GM18870 (cell line): ENCODE data around the gene FLII.
"Not testable (repeated sequence)": the region's sequence is repeated elsewhere in the genome, so short reads cannot be mapped to it uniquely, and the experiment has no call there.

Source experiments
- ATAC-seq: cut with Tn5 transposase; IDR thresholded peaks from one replicate; pipeline ENCODE4 v1.9.1; 2021; ENCODE audit warnings: moderate library complexity; ENCODE audit not compliant: unreplicated experiment

The FLII gene

DNA sequence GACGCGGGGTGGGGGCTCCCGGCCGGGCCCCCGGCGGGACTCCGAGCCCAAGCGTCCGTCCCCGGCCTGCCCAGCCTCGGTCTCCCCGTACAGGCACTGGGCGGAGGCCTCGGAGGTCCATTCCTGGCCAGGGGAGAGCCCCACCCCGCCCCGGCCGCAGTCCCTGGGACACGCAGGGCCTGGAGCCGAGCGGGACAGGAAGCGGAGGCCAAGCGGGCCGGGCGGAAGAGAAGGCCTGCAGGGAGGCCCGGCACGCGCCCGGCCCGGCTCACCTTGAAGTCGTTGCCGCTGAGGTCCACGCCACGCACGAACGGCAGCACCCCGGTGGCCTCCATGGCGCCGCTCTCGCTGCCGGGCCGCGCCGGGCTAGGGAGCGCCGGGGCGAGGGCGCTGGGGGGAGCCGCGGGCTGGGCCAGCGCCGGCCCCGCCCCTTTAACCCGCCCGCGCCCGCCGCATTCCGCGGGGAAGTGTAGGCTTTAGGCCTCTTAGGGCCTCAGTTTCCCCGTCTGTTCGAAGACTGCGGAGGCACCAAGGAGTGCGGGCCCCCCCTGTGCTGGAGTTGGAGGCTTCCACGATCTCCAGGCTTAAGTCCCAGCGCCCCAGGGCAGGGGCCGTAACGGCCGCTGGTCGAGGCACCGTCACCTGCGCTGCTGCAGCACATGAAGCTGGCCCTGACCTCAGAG, at the start of gene FLII:
Gene FLII, minus strand, starts transcription at position 383 of the 683 bp plus-strand sequence. Its CDS starts 48 bp downstream, at position 335.
- no peak for ATAC-seq

DNA sequence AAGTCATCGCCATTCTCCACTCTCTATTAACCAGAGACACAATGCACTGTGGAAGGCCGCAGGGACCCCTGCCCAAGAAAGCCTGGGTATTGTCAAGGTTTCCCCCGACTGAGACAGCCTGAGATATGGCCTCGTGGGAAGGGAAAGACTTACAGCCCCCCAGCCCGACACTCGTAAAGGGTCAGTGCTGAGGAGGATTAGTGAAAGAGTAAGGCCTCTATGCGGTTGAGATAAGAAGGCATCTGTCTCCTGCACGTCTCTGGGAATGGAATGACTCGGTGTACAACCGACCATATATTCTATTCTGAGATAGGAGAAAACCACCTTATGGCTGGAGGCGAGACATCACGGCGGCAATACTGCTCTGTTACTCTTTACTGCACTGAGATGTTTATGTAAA, 44.7 kb upstream of the FLII start:
- not testable (repeated sequence) for ATAC-seq

DNA sequence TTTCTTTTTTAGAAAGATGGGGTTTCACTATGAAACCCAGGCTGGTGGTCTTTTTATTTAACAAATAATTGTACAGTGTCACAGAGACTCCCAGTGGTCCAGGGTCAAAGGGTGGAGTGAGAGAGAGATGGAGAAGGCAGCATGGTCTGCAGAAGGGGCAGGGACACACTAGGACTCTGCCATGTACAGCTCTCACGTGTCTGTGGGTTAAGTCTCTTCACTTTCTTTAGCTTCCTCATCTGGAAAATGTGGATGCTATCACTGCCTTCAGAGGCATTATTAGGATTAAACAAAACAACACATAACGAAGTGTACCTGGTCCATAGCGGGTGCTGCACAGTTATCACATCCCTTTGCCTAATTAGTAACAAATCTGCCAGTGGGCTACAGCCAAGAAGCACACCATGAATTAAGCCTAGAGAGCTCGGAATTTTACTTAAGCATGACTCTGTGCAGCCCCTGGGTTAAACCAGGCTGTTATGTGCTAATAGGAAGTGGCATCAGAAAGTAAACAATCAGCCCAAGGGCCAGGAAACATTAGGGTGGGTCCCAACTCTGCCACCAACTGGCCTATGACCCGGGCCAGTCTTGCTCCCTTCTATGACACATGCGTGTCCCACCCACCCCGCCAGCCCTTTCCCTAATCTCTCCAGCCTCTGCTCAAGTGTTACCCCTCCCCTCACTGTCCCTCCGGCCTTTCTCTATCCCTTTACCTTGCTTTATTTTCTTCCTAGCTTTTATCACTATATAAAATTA, 42.4 kb upstream of the FLII start:
- no peak for ATAC-seq

DNA sequence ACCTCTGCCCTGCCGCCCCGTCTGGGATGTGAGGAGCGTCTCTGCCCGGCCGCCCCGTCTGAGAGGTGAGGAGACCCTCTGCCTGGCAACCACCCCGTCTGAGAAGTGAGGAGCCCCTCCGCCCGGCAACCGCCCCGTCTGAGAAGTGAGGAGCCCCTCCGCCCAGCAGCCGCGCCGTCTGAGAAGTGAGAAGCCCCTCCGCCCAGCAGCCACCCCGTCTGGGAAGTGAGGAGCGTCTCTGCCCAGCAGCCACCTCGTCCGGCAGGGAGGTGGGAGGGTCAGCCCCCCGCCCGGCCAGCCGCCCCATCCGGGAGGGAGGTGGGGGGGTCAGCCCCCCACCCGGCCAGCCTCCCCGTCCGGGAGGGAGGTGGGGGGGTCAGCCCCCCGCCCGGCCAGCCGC, 39.5 kb upstream of the FLII start:
- ATAC-seq: not testable (repeated sequence)

DNA sequence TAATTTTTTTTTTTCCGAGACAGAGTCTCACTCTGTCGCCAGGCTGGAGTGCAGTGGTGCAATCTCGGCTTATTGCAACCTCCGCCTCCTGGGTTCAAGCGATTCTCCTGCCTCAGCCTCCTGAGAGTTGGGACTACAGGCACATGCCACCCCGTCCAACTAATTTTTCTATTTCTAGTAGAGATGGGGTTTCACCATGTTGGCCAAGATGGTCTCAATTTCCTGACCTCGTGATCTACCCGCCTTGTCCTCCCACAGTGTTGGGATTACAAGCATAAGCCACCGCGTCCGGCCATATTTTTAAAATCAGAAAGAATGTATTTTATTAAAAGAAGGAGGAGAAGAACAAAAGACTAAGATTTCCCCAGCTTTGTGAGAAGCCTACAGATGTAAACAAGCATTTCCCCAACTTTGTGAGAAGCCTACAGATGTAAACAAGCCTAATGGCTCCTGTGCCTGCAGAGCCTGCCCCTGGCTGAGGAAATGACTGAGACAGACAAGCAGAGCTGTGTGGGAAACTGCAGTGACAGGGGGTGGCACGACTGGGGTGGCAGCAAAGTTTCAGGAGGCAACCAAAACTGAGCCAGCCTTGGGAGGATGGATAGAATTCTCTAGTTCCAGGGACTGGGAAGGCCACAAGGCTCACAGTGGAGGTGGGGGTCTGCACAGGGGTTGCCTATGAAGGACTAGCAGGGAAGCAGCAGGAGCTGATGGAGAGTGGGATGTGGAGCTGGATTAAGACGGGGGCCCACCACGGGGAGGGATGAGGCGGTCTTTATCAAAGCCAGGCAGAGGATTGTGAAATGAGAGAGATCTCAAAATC, 33.4 kb upstream of the FLII start:
- ATAC-seq: no peak

DNA sequence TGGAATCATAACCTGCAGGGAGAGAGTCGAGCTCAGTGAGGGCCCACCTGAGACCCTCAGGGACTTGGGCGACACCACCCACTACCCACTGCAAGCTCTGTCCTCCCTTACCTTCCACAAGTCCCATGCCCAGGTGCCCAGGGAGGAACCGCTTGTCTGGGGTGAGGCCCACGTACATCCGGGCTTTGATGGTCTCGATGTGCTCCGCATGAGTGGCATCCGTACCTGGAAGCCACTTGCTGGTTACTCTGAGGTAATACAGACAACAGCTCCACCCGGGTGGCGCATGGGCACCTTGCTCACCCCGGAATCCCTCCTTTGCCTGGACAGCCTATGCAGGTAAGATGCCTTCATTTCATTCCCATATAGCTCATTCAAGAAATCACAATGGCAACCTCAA, 26.8 kb upstream of the FLII start:
- no peak for ATAC-seq

DNA sequence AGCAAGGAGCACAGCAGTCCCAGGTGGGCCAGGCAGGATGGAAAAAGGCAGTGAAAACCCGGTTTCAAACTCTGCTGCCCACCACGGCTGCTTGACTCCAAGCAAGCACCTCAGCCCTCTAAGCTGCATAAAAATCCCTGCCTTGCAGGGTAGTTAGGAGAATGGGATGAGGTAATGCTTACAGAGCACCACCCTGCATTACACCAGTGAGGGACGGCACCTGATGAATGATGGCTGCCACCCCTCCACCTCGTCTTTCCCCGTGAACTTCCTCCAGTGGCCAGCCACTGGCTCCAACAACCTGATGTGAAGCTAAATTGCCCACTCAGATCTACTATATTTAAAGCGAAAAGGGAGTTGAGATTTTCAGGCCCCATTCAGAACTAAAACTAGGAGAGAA, 23.2 kb upstream of the FLII start:
- ATAC-seq: no peak

DNA sequence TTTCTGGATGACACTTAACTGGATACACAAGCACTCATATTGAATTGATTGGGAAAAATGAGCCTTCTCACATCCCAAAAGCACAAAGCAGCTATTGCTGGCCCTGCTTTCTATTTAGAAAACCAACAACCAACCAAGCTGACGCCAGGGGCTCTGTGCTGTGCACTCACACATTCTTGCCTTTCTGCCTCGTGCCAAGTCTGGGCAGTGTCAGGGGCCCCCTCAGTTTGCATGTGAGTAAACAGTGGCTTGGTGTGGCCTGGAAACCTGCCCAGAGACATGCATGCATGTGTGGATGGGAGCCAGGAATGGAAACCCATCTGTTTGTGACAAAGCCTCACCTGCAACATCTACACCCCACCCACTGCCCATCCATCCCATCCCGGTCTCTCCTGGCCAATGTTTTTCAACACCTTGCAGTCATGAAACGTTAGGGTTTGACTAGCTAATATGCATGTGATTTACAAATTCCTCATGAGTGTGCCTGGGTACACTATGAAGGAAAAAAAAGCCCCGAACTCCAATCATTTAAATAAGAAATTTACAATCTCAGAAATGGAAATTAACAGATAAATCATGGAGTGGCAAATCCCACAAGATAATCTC, 22.3 kb upstream of the FLII start:
- ATAC-seq: no peak

DNA sequence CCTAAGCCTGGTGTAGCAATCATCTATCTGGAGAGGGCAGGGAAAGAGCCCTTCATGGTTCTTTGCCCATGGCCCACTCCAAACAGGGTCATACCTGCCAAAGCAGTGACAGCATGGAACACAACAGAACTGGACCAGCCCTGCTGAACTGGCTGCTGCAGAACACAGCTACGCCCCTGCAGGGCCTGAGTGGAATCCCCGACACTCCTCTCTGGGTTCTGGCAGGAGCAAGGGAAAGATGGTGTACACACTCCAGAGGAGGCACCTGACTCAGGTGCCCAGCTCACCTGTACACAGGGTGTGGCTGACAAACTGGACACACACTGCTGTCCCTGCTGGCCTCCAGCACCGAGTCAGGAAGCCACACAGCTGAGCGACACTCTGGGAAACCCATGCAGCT, 21.7 kb upstream of the FLII start:
- ATAC-seq: no peak

DNA sequence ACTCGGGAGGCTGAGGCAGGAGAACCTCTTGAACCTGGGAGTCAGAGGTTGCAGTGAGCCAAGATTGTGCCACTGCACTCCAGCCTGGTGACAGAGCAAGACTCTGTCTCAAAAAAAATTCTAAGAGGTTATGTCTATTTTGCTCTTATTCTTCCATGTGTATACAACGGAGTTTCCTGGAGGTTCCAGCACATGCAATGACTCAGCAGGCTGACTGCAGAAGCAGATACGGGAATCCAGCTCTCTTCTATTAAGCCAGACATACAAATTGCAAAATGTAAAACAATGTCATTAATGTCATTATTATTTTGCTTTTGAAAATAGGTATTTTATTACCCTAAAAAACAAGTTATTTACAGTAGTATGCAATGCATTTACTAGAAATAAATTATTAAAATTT, 20.3 kb upstream of the FLII start:
- ATAC-seq: no peak

DNA sequence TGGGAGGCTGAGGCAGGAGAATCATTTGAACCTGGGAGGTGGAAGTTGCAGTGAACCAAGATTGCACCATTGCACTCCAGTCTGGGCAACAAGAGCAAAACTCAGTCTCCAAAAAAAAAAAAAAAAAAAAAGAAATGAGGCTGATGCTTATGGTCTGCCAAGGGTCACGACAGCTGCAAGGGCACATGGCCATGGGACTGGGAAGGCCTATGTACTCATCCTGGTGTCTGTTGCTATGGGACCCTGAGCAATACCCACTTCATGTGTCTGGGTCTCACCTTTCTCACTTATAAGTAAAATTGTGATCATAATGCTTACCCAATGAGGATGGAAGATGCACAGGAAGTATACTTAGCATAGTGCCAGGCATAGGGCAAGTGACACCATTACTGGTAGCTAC, 18.5 kb upstream of the FLII start:
- ATAC-seq: no peak

DNA sequence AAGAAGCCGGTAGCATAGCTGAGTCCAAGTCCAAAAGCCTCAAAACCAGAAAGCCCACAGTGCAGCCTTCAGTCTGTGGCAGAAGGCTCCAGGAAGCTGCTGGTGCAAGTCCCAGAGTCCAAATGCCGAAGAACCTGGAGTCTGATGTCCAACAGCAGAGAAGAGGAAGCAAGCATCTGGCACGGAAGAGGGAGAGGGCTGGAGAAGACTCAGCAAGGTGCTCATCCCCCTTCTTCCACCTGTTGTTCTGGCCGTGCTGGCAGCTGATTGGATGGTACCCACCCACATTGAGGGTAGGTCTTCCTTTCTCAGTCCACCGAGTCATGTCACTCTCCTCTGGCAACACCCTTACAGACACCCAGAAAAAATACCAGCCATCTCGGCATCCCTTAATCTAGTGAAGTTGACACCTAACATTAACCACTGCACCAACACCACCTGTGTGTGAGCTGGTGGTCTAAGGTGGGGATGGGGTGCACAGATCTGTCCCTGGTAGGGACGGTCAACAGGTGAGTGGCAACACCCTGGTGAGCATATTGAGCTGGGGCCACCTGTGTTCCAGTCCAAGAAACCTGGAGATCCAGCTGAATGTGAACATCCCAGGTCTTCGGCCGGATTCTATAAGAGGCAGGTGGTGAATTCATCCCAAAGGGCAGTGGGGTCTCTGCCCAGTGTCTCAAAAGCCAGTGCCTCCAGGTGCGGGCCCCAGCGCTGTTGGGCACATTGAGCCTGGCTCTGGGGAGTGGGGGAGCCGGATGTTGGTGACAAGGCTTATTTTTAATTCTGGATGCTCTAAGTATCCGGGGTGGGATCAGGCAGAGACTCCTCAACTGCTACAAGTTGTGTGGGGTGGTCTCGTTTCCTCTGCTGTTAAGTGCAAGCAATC, 11.8 kb upstream of the FLII start:
- ATAC-seq: no peak

DNA sequence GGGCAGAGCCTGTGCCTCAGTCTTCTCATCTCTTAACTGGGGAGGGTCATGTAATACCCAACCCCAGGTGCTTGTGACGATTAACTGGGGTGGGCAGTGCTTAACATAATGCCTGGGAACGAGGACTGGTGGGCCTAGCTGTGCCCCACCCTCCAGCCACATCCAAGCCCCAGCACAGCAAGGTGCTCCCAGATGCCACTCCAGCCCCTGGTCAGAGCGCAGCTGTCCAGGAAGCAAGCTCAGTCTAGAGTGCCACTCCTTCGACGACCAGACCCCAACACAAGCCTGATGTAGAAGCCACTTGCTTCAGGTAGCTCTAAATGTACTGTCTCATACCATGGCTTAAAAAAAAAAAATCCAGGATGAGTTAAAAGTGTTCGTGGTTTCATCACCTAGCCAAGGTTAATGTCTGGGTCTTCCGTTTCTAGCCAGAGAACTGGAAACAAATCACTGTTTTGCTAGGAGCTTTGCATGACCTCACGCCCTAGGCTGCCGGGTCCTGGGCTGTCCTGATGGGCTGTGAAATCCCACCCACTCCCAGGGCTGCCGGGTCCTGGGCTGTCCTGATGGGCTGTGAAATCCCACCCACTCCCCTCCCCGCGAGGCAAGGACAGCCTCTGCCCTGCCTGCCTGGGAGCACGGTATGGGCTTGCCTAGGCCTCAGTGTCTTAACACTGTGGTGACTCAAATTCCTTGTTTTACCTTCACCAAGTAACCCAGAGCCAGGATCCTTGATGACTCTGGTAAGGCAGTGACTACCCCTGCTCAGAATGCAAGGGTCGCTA, 9.6 kb upstream of the FLII start:
- no peak for ATAC-seq

DNA sequence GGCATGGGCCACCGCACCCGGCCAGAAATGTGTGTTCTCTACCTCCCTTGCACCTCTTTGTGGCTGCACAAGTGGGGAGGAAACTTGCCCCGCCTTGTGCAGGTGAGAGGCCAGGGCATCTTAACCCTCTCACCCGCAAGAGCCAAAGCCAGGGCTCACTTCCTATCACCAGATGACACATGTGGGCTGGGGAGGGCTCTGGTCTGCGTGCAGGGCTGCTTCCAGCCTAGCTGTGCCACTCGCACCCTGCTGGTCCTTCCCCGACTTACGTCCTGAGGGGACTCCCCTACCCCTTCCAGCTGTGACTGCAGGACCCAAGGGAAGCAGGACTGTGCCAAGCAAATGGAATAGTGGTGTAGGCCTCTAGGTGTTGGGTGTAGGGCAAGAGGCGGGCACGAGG, 8.8 kb upstream of the FLII start:
- ATAC-seq: no peak

DNA sequence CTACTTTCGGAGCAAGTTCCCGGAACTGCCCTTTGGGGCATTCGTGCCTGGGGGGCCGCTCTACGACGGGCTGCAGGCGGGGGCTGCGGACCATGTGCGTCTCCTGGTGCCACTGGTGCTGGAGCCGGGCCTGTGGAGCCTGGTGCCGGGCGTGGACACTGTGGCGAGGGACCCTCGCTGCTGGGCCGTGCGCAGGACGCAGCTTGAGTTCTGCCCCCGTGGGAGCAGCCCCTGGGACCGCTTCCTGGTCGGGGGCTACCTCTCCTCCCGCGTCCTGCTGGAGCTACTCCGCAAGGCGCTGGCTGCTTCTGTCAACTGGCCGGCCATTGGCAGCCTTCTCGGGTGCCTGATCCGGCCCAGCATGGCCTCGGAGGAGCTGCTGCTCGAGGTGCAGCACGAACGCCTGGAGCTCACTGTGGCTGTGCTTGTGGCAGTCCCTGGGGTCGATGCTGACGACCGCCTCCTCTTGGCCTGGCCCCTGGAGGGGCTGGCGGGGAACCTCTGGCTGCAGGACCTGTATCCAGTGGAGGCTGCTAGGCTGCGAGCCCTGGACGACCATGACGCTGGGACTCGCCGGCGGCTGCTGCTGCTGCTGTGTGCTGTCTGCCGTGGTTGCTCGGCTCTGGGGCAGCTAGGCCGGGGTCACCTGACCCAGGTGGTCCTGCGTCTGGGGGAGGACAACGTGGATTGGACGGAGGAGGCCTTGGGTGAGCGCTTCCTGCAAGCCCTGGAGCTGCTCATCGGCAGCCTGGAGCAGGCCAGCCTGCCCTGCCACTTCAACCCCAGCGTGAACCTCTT, 5.5 kb upstream of the FLII start:
- no peak for ATAC-seq

DNA sequence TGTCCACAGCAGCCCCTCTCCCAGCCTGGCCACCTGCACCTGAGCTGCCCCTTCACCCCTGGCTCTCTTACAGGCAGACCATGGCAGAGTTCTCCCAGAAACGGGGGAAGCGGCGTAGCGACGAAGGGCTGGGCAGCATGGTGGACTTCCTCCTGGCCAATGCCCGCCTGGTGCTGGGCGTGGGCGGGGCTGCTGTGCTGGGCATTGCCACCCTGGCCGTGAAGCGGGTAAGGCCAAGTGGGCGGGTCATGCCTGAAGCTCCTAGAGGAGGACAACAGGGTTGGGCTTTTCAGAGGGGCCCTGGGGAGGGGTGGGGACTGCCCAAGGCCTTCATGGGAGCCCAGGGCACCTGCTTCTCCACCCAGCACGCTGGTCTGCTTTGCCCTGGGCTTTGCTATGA, 4.1 kb upstream of the FLII start:
- no peak for ATAC-seq

DNA sequence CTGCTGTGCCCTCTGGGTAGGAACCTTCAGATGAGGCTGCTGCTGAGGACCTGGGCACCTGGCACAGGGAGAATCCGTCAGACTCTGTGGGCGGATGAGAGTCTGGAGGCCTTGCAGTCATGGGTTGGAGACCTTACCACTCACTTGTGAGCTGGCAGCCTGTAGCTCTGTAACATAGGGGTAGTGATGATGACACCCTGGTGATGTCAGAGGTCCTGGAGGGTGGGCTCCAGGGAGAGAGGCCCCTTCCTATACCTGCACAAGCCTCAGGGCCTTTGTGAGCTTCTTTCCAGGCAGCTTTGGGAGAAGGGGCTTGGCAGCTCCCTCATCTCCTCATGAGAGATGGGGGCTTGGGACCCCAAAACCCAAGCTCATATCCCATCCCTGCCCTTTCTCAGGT, 3.6 kb upstream of the FLII start:
- no peak for ATAC-seq

DNA sequence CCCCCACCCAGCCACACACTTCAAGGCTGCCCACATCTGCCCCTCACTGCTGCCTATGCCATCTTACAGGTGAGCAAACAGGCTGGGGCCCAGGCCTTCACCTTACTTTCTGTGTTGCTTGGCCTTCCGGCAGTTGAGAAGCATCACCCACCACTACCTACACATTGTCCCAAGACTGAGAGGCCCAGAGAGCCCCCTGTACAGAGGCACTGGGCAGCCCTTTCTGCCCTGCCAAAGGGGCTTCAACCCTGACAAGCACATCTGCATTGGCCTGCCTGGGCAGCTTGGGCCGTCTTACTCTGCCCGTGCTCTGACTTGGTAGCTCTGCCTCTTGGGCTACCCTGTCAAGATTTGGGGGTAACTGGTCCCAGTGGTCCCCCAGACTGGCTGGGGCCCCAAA, 3.1 kb upstream of the FLII start:
- no peak for ATAC-seq

DNA sequence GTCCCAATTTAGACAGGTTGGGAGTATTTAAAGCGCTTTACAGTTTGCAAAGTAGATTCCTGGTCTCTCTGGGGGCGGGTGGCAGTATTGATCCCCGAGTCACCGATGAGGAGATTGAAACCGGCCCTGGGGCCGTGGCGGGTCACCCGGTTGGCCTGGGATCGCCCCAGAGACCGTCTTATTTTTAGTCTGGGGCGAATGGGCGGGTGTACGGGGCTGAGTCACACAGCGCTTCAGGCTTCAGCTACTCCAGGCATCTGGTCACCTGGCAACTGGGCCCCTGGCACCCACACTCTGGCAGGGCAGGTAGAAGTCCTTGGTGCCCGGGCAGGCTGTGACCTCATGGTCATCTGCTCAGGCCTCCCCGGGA, 2.6 kb upstream of the FLII start:
- no peak for ATAC-seq
